Transverse colon (tissue), 4 donors: ENCODE results near the gene MORN3. TPM values are rescaled to one million over a fixed set of nuclear protein-coding genes. Genes with fewer than 3 reads are reported as not detected.

Experiments used
- DNase-seq: peaks from one replicate; pipeline ENCODE4 v3.0.0-alpha.2; 2019
- H3K27ac ChIP-seq, 4 donors: fragments of 200-600 bp; sonication (generic); 2 replicates each; pipeline ENCODE4 v1.5.1; 2016 to 2018; ENCODE audit warnings: inconsistent platforms in 4 of 4
- H3K27me3 ChIP-seq: fragments of 200-600 bp; sonication (generic); 2 replicates; pipeline ENCODE4 v1.5.1; 2017; ENCODE audit warnings: inconsistent platforms
- H3K36me3 ChIP-seq, 4 donors: fragments of 200-600 bp; sonication (generic); 2 replicates each; pipeline ENCODE4 v1.5.1; 2017 to 2019; ENCODE audit warnings: inconsistent platforms in 4 of 4
- H3K4me1 ChIP-seq, 4 donors: fragments of 200-600 bp; sonication (generic); 2 replicates each; pipeline ENCODE4 v1.5.1; 2017 to 2020; ENCODE audit warnings: inconsistent platforms in 4 of 4
- H3K4me3 ChIP-seq, 4 donors: fragments of 200-600 bp; sonication (generic); 1 replicate in 1 of 4; 2 replicates in 3 of 4; pipeline versions ENCODE4 v1.5.1 to v1.6.1; 2017 to 2019; ENCODE audit warnings: inconsistent platforms in 4 of 4
- H3K9me3 ChIP-seq, 2 donors: fragments of 200-600 bp; sonication (generic); 2 replicates each; pipeline ENCODE4 v1.5.1; 2017 to 2019; ENCODE audit warnings: inconsistent platforms in 2 of 2
- CTCF ChIP-seq, 5 experiments: fragments of 200-600 bp in 3 of 5; fragments of 450-650 bp in 2 of 5; sonication (generic) in 3 of 5; IDR thresholded peaks; 1 replicate in 2 of 5; 2 replicates in 3 of 5; pipeline ENCODE4 v1.5.1; 2016 to 2017; ENCODE audit warnings: antibody characterized with exemption in 5 of 5, inconsistent platforms in 3 of 5, mild to moderate bottlenecking in 2 of 5, moderate library complexity in 1 of 5
- EP300 ChIP-seq: sonication (generic); formaldehyde crosslinking; IDR thresholded peaks from one replicate; pipeline ENCODE4 v1.6.1; 2017; ENCODE audit warnings: antibody characterized with exemption, low read depth
- POLR2A ChIP-seq: fragments of 450-650 bp; IDR thresholded peaks from one replicate; pipeline ENCODE4 v1.6.1; 2016; ENCODE audit warnings: antibody characterized with exemption, mild to moderate bottlenecking, moderate library complexity
- POLR2AphosphoS5 ChIP-seq, 3 donors: sonication (generic); formaldehyde crosslinking; IDR thresholded peaks; one replicate each; pipeline ENCODE4 v1.6.1; 2016; ENCODE audit warnings: antibody characterized with exemption in 3 of 3
- WGBS, 2 donors: methylation state at CpG; one replicate each; pipeline ENCODE4 v1.1.5; 2018; ENCODE audit warnings: low coverage in 1 of 2; 5-methylcytosine and 5-hydroxymethylcytosine counted together
- in situ Hi-C, 4 donors: fragments of 200-750 bp; cut with MboI; loops; one replicate each; pipeline versions ENCODE4 v1.15.0 to v1.15.1; 2017; ENCODE audit warnings: low sequenced_read_pairs in 3 of 4, low pct_ligation_motif_present in 1 of 4, low pct_unique_long_range_greater_than_20kb in 1 of 4
- intact Hi-C: fragments of 100-400 bp; cut with DNase I; formaldehyde crosslinking; loops from one replicate; pipeline ENCODE4 v1.15.1; 2023; ENCODE audit warnings: low total_unique reads
- total RNA-seq, 4 donors: library from RNA; depleted of rRNA; stranded (reverse); fragments of >200 nt; gene quantifications; one replicate each; pipeline ENCODE4 v1.1.0, GENCODE V29; 2016

Gene MORN3
- total RNA-seq, 4 donors from 2014 or later, result 0.48 TPM; not detected in 3

GRCh38 chr12:121653999-121654398 is 15.5 kb downstream of the MORN3 start:
- H3K27me3 ChIP-seq, result no peaks in the 10 kb centered on the region
- 79% methylated on average over 16 of the region's 18 CpGs; no CpG with 5 or more reads in 1 of the 2 donors for WGBS, 2 donors
- no peak for TF ChIP-seq POLR2A
- TF ChIP-seq POLR2AphosphoS5 (IDR thresholded peaks at IDR 0.05), result no peak
- no peak for TF ChIP-seq CTCF (IDR thresholded peaks at IDR 0.05)
- TF ChIP-seq EP300, result no peak
- in situ Hi-C loops, result no loop called here
- no peak overlapping the region for H3K4me3 ChIP-seq
- intact Hi-C loops, result no loop called here
- peaks cover 0 to 5% (median 0%) of the 10 kb centered on the region in 4 donors for H3K4me1 ChIP-seq
- H3K27ac ChIP-seq, result no peak overlapping the region
- H3K36me3 ChIP-seq, result no peaks in the 10 kb centered on the region
- H3K9me3 ChIP-seq, result no peaks in the 10 kb centered on the region
- DNase-seq, result no peak

GRCh38 chr12:121652767-121653497 is 16.5 kb downstream of the MORN3 start:
- Histone ChIP-seq H3K9me3 (no peaks in the 10 kb centered on the region), H3K4me1 (no peaks in the 10 kb centered on the region), H3K36me3 (no peaks in the 10 kb centered on the region), H3K4me3 (no peak overlapping the region), H3K27me3 (no peaks in the 10 kb centered on the region), H3K27ac (no peak overlapping the region)
- no peak for DNase-seq
- WGBS, 2 donors, result 69% methylated on average over 16 of the region's 16 CpGs; no CpG with 5 or more reads in 1 of the 2 donors
- TF ChIP-seq CTCF (IDR thresholded peaks at IDR 0.05), result no peak
- TF ChIP-seq EP300, result no peak
- TF ChIP-seq POLR2AphosphoS5 (IDR thresholded peaks at IDR 0.05), result no peak
- TF ChIP-seq POLR2A, result no peak
- intact Hi-C loops, result no loop called here
- in situ Hi-C loops, result no loop called here

GRCh38 chr12:121651320-121651719 is 18.1 kb downstream of the MORN3 start:
- no peak for DNase-seq
- no peak overlapping the region for H3K4me3 ChIP-seq
- in situ Hi-C loops, result no loop called here
- 50 to 96% methylated on average over 1 to 8 of the region's 8 CpGs for WGBS, 2 donors
- no peaks in the 10 kb centered on the region for H3K9me3 ChIP-seq
- intact Hi-C loops, result no loop called here
- H3K27ac ChIP-seq, result no peak overlapping the region
- TF ChIP-seq CTCF (IDR thresholded peaks at IDR 0.05) (no peak), POLR2A (no peak), EP300 (no peak), POLR2AphosphoS5 (IDR thresholded peaks at IDR 0.05) (no peak)
- H3K4me1 ChIP-seq, result no peaks in the 10 kb centered on the region
- H3K36me3 ChIP-seq, result no peaks in the 10 kb centered on the region
- H3K27me3 ChIP-seq, result no peaks in the 10 kb centered on the region

GRCh38 chr12:121649819-121650353 is 19.6 kb downstream of the MORN3 start:
- Histone ChIP-seq H3K27me3 (no peaks in the 10 kb centered on the region), H3K27ac (no peak overlapping the region), H3K36me3 (no peaks in the 10 kb centered on the region), H3K4me3 (no peak overlapping the region), H3K4me1 (no peaks in the 10 kb centered on the region), H3K9me3 (no peaks in the 10 kb centered on the region)
- intact Hi-C loops (no loop called here), in situ Hi-C loops (no loop called here)
- no peak for TF ChIP-seq CTCF (IDR thresholded peaks at IDR 0.05)
- no peak for TF ChIP-seq POLR2AphosphoS5 (IDR thresholded peaks at IDR 0.05)
- no peak for TF ChIP-seq EP300
- TF ChIP-seq POLR2A, result no peak
- no peak for DNase-seq
- 89 to 93% methylated on average over 1 to 8 of the region's 8 CpGs for WGBS, 2 donors
